IPS-NIHi11 (cell line): ENCODE data around the gene LHPP.

ENCODE experiments used
- DNase-seq: peaks from one replicate; pipeline ENCODE4 v3.0.0; 2012; ENCODE audit warnings: mixed read lengths, low spot score

Gene LHPP

DNA sequence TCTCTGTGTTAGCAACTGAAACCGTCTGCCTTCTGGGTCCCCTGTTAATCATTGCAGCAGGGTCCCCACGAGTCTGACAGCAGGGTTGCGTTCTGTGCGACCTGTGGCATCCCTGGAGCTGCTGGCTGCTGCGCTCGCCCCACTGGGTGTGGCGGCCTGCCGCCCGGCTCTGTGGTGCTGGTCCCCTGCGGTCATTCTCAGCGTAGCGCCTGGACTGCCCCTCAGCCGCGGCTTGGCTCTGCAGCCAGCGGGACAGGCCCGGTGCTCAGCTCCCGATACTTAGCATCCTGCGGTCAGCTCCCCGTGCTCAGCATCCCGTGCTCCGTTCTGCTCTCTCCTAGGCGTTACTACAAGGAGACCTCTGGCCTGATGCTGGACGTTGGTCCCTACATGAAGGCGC lies 35.0 kb downstream of the LHPP start:
- no peak for DNase-seq

DNA sequence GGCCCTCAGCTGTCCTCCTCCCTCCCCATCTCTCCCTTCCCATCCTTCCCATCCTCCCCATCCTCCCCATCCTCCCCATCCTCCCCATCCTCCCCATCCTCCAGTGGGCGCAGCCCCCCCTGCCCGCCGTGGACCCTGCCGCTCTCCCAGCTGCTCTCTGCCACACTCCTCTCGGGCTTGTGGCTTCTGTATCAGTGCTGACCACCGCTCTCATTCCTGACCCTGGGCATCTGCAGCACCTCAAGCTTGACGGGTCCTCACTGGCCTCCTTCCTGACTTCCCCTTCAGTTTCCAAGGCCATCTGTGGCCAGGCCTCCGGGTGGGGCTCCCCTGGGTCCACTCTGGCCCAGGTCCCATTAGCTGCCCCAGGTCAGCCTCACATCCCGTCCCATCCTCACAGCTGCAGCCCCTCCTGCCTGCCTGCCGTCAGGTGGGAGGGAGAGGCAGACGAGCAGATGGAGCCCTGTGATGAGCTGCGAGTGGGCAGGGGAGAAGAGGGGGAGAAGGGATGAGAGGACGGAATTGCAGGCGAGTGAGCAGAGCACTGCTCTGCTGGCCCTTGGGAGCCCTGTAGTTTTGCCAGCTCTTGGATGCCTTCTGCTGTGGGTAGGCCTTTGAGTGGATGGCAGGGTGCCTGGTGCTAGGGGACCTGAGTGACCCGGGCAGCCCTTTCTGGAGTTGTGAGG lies 35.7 kb downstream of the LHPP start:
- DNase-seq, result no peak

DNA sequence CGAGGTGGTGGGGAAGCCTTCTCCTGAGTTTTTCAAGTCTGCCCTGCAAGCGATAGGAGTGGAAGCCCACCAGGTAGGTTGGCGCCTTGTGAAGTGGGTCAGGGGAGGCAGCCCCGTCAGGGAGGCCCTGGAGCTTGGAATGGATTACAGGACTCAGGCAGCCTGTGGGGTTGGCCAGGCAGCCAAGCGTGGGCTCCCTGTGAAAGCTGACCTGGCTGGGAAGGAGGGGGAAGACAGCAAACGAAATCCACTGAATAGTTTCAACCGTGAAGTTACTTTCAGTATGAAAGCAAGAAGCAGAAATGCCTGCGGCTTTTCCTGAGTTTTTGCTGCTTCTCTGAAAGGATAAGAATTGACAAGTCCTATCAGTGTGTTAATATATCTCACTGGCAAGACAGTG lies 36.4 kb downstream of the LHPP start:
- DNase-seq, result no peak

DNA sequence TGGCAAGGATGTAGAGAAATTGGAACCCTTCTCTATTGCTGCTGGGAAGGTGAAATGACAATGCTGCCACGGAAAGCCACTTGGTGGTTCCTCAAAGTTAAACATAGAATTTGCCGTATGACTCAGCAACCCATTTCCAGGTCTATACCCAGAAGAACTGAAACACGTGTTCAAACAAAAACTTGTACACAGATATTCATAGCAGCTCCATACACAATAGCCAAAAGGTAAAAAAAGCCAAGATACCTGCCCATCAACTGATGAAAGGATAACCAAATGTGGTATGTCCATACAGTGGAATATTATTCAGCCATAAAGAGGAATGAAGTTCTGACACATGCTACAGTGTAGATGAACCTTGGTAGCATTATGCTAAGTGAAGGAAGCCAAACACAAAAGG lies 39.1 kb downstream of the LHPP start:
- no peak for DNase-seq

DNA sequence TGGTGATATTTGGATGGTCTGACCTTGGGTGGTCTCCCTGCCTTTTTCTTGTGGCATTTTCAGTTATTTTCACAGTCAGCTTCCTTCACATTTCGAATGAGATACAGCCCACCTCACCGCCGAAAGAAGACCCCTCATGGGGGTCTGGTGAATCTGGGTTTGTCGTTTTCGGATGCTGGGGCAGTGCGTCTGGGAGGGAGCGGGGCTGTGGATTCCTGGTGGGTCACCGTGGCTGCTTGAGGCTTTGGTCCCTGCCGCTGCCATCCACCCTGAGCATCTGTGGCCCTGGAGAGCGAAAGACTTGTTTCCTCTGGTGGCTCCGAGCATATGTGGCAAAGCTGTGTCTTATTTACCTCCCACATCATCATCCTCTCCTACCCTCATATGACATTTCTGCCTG lies 43.1 kb downstream of the LHPP start:
- no peak for DNase-seq

DNA sequence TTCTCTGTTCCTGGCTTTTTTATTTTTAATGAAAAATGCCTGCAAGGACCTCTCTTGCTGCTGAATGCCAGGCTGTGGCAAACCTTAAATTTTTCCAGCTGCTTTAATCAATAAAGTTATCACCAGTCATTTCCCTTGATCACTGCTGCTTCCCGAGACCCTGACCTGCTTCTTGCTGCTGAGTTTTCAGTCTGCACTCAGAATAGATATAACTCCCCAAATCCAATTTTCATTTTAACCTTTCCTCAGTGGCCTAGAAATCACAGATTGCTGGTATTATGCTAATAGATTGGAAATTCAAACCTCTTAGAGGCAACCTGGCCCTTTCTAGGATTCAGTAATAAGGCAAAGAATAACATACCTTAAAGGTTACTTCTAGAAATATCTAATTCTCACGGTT lies 43.7 kb downstream of the LHPP start:
- no peak for DNase-seq

DNA sequence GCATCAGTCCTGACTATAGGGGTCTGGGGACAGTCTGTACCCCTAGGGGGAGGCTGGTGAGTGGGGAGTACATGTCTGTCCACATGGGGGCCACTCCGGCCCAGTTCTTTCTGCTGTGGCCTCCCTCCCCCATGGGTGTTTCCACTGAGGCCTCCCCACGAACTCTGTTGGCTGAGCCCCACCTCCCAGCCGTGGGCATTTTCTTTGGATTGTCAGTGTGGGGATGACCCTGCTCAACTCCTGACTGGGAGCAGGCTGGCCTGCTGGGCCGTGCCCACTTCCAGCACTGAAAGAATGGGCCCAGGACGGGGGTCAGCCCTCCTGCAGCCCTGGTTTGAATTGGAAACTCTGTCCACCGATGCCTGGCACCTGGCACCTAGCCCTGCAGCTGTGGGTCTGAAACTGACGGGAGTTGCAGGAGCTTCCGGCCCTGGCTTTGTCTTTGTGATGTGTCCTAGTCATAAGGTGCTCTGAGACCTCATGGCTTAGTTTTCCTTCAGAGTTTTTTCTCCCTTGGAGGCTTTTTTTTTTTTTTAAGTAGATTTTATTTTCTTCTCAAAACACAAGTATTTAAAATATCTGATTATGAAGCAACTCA lies 46.5 kb downstream of the LHPP start:
- DNase-seq, result no peak

DNA sequence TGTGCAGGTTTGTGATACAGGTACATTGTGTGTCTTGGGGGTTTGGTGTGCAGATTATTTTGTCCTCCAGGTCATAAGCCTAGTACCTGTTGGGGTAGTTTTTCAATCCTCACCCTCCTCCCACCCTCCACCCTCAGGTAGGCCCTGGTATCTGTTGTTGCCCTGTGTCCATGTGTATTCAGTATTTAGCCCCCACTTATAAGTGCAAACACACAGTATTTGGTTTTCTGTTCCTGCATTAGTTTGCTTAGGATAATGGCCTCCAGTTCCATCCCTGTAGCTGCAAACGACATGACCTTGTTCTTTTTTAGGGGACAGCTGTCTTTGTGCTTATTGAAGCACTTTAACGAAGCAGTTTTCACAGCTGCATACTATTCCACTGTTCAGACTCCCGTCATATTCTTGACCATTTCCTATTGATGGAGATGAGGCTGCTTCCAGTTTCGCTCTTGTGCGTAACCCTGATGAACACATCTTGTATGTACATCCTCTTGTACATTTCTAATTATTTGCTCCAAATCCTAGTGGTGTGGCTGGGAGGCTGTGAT lies 47.4 kb downstream of the LHPP start:
- no peak for DNase-seq

DNA sequence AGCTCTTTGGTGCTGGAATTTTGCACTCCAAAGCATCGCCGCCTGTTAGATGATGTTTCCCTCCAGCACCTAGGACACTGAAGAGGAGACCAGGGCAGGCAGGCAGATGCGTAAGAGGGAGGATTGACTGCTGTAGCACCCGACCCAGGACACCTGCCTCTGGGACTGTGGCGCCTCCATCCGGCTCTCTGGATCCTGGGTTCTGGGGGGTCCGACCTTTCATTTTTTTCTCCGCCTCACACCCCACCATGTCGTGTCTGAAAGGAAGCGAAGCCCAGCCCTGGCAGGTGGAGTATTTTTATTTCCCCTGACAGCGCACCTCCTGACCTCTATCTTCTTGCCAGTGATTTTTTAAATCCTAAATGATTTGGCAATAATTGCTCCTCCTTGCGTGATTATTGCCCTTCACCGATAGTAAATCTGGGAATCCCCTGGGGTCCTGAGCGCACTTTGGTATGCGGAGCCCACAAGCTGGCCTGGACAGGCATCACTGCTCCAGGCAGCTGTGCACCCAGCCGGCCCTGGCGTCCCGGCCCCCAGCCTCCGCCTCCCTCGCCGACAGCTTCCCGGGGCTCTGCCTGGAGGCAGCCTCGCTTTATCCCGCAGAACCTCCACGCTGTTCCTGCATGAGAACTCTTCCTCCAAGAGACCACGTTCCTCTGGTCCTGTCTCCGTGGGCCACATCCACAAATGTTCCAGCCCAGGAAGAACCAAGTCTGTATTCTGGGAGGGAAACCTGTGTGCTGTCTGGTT lies 48.4 kb downstream of the LHPP start:
- DNase-seq, result no peak

DNA sequence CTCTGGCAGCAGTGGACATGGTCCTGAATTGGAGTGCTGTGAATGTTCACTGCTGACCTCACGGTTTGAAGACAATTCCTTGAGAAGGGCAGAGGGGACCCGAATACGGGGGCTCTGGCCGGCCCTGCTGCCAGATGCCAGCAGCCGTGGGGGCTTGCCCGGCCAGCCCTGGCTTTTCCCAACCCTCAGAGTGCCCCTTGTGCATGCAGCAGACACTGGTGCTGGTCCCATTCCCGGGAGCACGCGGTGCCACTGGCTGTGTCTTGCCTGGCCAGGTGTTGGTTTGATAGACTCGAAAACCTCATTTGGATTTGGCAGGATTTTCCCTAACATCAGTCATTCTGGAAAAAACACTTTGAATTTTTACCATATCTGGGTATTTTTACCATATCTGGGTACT lies 49.1 kb downstream of the LHPP start:
- no peak for DNase-seq

DNA sequence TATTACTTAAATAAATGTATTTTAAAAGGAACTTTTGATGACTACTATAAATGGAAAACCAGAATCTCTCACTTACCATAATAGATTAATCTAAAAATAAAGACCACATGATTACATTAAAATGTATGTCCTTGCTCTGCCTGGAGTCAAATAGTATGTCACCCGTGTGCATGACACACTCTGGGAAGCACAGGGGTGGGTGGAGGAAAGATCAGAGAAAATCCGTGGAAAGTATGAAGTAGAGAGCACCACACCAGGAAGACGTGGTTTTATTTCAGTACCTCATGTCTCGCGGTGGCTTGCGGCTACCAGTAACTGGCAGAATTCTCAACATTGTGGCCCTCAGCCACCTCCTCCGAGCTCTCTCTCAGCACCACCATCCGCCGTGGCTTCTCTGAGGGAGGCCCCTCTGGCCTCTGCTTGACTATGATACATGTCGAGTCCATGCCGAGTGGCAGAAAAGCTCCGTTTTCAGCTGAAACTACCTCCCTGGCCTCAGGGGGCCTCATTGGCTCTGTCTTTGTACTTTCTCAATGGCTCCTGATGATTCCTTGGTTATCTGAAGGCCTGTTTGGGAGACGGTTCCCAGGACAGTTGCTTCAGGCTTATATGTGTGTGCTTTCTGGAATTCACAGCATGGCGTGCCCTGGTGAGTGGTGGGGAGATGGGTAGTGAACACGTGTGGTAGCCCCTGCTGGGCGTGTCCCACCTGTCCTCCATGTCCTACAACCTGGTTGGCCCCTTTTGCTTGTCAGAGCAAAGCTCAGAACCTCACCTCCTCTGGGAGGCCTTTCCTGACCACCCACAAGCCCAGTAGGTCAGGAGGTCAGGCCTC lies 49.8 kb downstream of the LHPP start:
- no peak for DNase-seq

DNA sequence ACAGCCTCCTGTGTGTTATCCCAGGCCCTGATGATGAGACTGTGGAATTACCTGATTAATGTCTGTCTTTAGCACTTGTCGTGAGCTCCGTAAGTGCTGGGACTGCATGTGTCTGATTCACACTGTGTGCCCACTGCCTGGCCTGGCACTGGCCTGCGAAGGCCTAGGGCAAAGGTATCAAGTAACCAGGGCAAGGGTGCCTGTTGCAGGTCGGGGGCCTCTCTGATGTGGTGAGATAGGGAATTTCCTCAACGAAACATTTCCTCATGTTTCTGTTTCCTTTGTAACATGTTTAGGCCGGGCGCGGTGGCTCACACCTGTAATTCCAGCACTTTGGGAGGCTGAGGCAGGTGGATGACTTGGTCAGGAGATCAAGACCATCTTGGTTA lies 50.4 kb downstream of the LHPP start:
- no peak for DNase-seq

DNA sequence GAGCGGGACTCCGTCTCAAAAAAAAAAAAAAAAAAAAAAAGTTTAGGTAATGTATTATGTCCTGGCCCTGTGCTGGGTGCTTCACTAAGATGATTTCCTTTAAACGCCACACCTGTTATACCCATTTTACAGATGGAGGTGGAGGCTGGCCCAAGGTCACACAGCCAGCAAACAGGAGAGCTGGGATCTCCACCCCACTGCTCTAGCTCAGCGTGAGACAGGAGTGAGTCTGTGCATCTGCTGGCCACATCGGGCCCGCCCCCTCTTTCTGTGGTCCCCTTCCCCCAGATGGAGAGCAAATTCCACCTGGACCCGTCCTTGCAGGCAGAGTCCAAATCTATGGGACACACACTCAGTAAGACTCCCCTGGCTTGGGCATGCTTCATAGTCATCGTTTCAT lies 51.0 kb downstream of the LHPP start:
- no peak for DNase-seq

DNA sequence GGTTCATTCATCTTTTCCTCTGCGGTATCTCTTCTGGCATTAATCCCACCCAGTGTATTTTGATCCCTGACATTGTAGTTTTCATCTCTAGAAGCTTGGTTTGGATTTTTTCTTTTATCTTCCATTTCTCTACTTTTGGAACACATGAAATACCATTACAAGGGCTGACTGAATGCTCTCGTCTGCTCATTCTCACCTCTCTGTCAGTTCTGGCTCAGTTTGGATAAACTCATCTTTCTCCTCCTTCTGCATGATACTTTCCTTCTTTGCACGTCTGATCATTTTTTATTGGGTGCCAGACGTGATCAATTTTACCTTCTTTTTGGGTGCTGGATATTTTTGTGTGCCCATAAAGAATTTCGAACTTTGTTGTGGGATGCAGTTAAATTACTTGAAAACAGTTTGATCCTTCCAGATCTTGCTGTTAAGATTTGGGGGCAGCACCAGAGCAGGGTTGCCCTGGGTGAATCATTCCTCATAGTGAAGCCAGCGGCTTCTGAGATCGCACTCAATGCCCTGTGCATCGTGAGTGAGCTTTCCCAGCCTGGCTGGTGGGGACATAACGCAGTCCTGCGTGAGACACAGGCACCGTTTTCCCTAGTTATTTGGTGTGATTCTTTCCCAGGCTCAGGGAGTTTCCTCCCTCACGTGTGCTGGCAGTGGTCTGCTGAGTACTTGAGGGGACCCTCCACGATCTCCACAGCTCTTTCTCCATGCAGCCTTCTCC lies 53.8 kb downstream of the LHPP start:
- DNase-seq, result no peak

DNA sequence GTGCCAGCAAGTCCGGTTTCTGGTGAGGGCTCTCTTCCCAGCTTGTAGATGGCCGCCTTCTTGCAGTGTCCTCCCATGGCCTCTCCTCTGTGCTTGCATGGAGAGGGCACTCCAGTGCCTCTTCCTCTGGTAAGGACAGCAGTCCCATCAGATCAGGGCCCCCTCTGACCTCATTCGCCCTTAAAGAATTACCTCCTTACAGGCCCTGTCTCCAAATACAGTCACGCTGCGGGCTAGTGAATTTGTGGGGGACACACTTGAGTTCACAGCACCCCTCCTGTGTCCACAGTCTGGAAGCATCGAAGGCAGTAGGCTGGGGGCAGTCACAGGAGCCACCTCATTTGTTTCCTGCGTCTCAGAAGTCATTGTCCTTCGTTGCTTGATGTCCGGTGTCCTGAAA lies 54.6 kb downstream of the LHPP start:
- DNase-seq, result no peak

DNA sequence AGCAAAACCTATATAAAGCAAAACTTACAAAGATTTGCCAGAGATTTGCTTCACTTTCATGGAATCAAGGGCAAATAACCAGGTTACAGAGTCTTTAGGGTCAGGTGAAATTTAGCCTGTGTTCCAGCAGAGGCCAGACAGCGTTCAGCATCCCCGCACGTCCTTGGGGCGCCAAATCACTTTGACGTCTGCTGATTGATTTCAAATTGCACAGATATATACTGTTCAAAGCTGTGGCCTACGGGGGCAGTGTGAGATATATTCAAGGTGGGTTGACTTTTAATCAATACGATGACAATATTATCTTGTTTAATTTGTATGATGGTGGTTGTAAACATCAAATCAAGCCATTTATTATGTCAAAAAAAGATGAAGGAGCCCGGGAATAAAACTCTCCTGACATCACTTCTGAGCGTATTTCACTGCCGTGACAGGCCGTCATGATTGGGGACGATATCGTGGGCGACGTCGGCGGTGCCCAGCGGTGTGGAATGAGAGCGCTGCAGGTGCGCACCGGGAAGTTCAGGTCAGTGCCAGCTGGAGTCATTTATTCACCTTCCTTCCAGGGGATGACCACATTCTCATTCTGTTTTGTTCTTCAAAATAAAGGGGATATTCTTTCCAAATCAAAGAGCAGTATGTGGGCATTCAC lies 55.2 kb downstream of the LHPP start:
- DNase-seq, result no peak

DNA sequence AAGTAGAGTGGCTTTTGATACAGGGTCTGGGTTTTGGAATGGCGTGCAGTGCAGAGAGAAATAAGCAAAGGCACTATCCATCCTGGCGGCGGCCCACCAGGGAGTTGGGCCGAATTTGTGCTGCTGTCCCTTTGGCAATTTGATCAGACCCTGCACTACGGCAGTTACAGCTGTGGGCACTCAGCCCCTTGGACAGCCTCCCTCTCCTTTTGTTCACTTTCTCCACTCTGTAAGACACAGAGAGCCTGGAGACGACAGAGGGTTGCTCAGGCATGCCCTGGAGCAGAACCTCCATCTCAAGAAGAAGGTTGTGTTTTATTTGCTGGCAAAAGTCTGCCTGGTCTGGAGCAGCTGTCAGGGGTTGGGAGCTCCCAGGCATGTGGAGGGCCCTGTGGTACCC lies 55.8 kb downstream of the LHPP start:
- DNase-seq, result no peak

DNA sequence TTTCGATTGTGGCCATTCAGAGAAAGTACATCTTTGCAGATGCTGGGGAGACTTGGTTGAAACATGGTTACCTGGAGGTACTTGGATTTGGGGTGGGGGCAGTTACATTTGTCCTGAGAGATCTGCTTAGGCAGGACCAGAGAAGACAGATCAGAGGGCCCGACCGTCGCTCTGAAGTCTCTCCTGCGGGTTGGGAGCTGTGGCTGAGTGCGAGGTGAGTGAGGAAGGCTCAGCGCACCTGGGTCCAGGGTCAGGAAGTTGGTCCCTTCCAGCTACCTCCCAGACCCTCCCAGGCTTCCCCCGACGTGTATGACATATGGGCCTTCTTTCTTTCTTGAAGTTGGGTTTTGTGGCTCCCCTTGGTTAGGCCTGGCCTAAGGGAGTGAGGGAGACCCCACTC lies 56.3 kb downstream of the LHPP start:
- no peak for DNase-seq

DNA sequence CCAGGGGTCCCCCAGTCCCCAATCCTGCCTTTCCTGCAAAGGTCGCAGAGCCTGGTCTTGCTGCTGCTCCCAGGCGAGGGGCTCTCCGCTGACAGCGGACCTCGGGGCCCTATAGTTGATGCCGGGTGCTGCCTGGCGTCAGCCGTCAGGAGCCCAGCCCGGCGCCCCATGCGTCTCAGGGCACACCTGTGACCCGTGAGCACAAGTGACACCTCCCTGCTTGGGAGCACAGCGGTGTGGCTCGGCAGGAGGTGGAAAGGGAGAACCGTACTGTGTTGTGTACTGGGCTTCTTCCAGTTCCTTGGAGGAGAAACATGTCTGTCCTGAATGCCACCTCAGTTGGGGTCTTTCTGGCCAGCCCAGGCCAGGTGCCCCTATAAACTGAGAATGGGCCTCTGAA lies 56.7 kb downstream of the LHPP start:
- DNase-seq, result no peak

DNA sequence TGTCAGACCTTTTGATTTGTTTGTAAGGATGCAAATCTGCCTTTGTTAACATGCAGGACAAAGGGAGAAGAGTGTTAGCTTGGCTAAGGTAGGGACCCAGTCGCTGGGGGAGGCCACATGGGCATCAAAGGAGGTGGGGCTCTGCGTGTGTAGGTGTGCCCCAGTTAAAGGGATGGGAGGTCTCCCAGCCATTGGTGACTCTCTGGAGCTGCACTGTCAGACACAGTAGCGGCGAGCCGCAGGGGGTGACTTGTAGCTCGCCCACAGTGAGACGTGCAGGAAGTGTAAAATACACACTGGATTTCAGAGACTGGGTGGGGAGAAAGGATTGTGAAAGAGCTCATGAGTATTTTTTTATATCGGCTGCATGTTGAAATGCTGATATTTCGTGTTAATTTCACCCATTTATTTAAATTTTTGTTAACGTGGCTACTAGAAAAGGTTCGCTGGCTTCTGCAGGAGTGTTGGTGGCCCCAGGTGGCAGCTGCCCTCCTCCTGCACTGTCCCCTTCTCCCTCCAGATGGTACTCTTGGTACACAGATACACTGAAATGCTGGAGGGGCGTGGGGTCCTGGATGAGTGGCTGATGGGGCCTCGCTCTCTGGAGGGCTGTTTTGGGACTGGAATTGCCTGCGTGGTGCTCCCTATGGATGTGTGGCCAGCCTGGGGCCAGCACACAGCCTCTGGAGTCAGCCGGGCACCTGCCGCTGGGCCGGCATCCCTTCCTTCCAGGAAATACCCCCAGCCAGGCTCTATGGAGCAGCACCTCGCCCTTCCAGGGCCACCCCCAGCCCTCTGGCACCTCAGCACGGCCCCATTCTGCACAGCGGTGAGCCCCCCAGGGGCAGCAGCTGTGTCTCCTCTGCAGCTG lies 59.2 kb downstream of the LHPP start:
- DNase-seq, result no peak
